ENCODE measurements around the gene RAB3C. TPM values are rescaled to one million over a fixed set of nuclear protein-coding genes. Genes with fewer than 3 reads are reported as not detected.

Gene RAB3C
- polyA plus RNA-seq, 1 experiment: not detected

DNA sequence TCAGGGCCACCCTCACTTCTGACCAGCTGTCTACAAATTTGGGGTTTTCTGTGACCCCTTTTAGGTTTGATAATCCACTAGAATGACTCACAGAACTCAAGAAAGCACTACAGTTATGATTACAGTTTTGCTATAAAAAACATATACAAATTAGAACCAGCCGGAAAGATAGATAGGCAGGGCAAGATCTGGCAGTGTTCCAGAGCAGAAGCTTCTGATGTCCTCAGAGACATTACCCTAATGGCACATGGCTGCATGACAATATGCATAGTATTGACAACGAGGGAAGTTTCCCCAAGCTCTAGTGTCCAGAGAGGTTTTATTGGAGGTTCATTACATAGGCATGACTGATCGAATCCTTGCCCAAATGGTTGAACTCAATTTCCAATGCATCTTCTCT lies 158.1 kb downstream of the RAB3C start:
- CTCF ChIA-PET: interaction anchor here (0.9 kb wide), 1 partner anchor 9 kb away, joined by 3 read pairs; no protein-coding TSS in a partner anchor
- H3K4me3 ChIP-seq (ENCODE audit: low read depth, low read length): no peak overlapping the region
- H3K27me3 ChIP-seq (ENCODE audit: control insufficient read depth, insufficient read depth, low read length): no peaks in the 10 kb centered on the region
- TF ChIP-seq, protein P1, sequence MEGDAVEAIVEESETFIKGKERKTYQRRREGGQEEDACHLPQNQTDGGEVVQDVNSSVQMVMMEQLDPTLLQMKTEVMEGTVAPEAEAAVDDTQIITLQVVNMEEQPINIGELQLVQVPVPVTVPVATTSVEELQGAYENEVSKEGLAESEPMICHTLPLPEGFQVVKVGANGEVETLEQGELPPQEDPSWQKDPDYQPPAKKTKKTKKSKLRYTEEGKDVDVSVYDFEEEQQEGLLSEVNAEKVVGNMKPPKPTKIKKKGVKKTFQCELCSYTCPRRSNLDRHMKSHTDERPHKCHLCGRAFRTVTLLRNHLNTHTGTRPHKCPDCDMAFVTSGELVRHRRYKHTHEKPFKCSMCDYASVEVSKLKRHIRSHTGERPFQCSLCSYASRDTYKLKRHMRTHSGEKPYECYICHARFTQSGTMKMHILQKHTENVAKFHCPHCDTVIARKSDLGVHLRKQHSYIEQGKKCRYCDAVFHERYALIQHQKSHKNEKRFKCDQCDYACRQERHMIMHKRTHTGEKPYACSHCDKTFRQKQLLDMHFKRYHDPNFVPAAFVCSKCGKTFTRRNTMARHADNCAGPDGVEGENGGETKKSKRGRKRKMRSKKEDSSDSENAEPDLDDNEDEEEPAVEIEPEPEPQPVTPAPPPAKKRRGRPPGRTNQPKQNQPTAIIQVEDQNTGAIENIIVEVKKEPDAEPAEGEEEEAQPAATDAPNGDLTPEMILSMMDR (IDR thresholded peaks at IDR 0.05; ENCODE audit: insufficient read depth, low read depth, low read length): no peak
- POLR2A ChIA-PET: no interaction called here
- DNase-seq (ENCODE audit: low read depth): no peak
- no peaks in the 10 kb centered on the region for H3K36me3 ChIP-seq (ENCODE audit: control insufficient read depth, insufficient read depth, low read length)

DNA sequence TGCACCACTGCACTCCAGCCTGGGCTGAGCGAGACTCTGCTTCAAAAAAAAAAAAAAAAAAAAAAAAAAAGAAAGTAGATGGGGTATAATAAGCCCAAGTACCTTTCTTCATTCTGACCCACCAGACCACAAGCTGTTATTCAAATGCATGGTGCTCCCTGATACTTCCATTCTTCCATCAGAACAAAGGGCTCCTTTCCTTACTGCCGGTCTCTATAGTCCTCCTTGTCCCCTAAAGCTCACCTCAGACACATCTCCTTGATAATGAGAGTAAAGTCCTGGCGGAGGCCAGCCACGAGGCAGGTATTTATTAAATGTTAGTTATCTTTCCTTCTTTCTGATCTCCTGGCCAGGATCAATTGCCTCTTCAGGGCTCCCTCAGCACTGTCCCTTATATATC lies 162.5 kb downstream of the RAB3C start:
- CTCF ChIA-PET: no interaction called here
- DNase-seq (ENCODE audit: low read depth): no peak
- H3K4me3 ChIP-seq (ENCODE audit: low read depth, low read length): no peak overlapping the region
- no peaks in the 10 kb centered on the region for H3K27me3 ChIP-seq (ENCODE audit: control insufficient read depth, insufficient read depth, low read length)
- POLR2A ChIA-PET: no interaction called here
- H3K36me3 ChIP-seq (ENCODE audit: control insufficient read depth, insufficient read depth, low read length): no peaks in the 10 kb centered on the region
- TF ChIP-seq, protein P1 (IDR thresholded peaks at IDR 0.05; ENCODE audit: insufficient read depth, low read depth, low read length): no peak

DNA sequence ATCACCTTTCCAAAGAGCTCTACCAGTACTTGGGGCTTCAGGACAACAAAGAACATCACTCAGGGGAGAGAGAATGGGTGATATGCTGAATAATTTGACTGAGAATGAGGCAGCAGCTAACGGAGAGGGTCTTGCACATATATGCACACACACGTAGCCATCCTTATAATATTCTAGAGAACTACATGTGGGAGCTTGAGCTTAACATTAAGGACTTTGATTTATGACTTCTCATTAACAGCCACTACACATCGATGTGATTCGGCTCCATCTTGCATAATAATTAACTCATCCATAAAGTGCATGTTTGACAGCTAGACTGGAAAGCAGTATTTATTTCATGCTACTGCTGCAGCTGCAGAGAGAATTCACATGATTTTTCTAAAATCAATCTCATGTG lies 163.4 kb downstream of the RAB3C start:
- Histone ChIP-seq H3K27me3 (ENCODE audit: control insufficient read depth, insufficient read depth, low read length) (no peaks in the 10 kb centered on the region), H3K4me3 (ENCODE audit: low read depth, low read length) (no peak overlapping the region), H3K36me3 (ENCODE audit: control insufficient read depth, insufficient read depth, low read length) (no peaks in the 10 kb centered on the region)
- DNase-seq (ENCODE audit: low read depth): no peak
- POLR2A ChIA-PET: no interaction called here
- TF ChIP-seq, protein P1 (IDR thresholded peaks at IDR 0.05; ENCODE audit: insufficient read depth, low read depth, low read length): no peak
- CTCF ChIA-PET: no interaction called here

DNA sequence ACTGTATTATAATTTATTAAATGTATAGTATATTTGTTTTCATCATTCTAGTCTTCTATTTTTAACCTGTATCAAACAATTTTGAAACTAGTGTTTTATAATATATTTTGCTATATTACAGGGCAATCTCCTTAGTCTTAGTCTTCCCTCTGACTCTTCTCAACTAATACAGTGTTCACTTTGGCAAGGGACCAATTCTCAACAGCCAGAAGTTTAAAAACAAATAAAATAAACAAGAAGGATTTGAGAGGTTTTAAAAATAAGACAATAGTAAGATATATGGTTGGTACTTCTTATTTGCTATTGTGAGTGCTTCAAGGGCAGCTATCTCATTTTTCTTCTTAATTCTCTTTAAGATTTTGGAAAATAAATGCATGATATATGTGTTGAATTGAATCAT lies 167.2 kb downstream of the RAB3C start:
- CTCF ChIA-PET: no interaction called here
- H3K36me3 ChIP-seq (ENCODE audit: control insufficient read depth, insufficient read depth, low read length): no peaks in the 10 kb centered on the region
- POLR2A ChIA-PET: no interaction called here

DNA sequence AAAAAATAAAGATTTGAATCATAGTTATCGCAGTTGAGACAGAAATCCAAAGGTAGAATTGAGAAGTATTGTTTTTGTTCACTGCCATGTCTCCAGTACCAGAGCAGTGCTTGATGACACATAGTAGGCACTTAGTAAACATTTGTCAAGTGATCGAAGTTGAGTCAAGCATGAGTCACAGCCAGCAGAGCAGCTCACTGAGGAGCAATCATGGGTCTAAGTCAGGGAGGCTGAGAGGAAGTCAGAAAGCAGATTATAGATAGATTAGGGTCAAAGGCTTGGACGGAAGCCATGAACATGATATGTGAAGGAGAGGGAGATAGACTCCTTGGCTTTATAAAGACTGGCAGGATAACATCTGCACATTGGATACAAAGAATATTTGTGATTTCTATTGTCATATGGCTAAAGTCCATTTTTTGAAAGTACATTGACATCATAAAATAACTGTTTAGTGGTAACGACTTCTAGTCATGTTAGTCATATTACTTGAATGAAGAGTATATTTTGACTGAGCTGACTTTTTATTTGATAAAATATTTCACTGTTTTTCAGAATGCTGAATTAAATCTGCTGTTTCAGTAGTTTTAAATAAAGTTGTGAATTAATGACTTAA lies 168.5 kb downstream of the RAB3C start:
- TF ChIP-seq, protein P1 (IDR thresholded peaks at IDR 0.05; ENCODE audit: insufficient read depth, low read depth, low read length): no peak

More for the DNA sequence above, 167.2 kb downstream of the RAB3C start:
- no peak for DNase-seq (ENCODE audit: low read depth)
- TF ChIP-seq, protein P1 (IDR thresholded peaks at IDR 0.05; ENCODE audit: insufficient read depth, low read depth, low read length): no peak
- H3K27me3 ChIP-seq (ENCODE audit: control insufficient read depth, insufficient read depth, low read length): no peaks in the 10 kb centered on the region
- no peak overlapping the region for H3K4me3 ChIP-seq (ENCODE audit: low read depth, low read length)

More for the DNA sequence above, 168.5 kb downstream of the RAB3C start:
- Histone ChIP-seq H3K36me3 (ENCODE audit: control insufficient read depth, insufficient read depth, low read length) (no peaks in the 10 kb centered on the region), H3K4me3 (ENCODE audit: low read depth, low read length) (no peak overlapping the region), H3K27me3 (ENCODE audit: control insufficient read depth, insufficient read depth, low read length) (no peaks in the 10 kb centered on the region)
- DNase-seq (ENCODE audit: low read depth): no peak
- ChIA-PET POLR2A (no interaction called here), CTCF (no interaction called here)
